Measurements from ENCODE around the gene NPL.

The NPL gene

DNA sequence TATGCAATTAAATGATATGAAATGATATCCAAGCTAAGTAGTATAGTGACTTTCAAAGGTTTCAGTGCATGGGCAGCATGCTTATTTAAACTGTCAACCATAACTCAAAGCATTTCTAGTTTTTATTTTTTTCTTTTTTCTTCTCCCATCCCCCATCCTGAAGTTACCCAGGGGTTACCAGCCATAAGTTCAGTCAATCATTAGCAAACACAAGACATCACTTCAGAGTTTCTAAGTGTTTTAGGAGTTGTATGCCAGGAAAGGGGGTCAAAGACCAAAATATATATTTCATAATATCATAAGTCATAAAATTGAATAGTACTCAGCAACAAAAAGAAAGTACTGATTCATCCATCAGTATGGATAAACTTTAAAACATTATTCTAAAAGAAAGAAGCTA lies 78.3 kb downstream of the NPL start:
- DNase-seq (ENCODE audit: low read depth in 2 of 2): no peak

GRCh38 chr1:182869241-182869666 lies 79.7 kb downstream of the NPL start:
- DNase-seq (ENCODE audit: low read depth in 2 of 2): no peak

DNA sequence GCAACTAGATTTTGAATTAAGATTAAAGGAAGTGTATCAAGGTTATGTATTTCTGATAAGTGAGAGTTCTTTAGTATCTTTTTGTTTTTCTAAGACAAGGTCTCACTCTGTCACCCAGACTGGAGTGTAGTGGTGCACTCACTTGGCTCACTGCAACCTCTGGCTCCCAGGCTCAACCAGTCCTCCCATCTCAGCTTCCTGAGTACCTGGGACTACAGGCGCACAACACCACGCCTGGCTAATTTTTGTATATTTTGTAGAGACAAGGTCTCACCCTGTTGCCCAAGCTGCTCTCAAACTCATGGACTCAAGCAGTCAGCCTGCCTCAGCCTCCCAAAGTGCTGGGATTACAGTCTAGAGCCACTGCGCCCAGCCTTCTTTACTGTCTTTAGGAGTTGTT lies 83.3 kb downstream of the NPL start:
- DNase-seq (ENCODE audit: low read depth in 2 of 2): no peak

- no peak for DNase-seq (ENCODE audit: low read depth in 2 of 2)
Measured at GRCh38 chr1:182875889-182876288, 86.3 kb downstream of the NPL start.

- no peak for DNase-seq (ENCODE audit: low read depth in 2 of 2)
Measured at GRCh38 chr1:182877331-182877730, 87.8 kb downstream of the NPL start.

GRCh38 chr1:182877842-182878241 lies 88.3 kb downstream of the NPL start:
- DNase-seq (ENCODE audit: low read depth in 2 of 2): no peak
